ENCODE results near the gene CLMP.
"Not testable (repeated sequence)": the region's sequence is repeated elsewhere in the genome, so short reads cannot be mapped to it uniquely, and the experiment has no call there.

CLMP gene

DNA sequence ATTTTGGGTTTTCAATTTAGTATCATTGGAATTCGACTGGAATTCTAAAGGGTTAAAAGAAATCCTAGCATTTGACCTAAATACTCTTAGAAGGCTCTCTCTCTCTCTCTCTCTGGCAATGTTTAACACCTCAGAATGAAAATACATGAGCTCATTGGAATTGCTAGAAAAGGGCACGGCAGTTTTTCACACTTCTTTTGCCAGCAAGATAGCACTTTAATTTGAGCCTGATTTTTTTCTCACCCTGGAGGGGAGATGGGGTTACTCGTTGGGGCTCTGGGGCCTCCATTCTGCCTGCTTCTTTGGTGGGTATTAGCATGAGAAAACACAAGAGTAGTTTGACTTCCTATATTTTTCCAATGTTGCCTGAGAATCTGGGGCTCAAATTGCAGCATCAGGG lies 22.8 kb upstream of the CLMP start:
- DNase-seq: no peak

DNA sequence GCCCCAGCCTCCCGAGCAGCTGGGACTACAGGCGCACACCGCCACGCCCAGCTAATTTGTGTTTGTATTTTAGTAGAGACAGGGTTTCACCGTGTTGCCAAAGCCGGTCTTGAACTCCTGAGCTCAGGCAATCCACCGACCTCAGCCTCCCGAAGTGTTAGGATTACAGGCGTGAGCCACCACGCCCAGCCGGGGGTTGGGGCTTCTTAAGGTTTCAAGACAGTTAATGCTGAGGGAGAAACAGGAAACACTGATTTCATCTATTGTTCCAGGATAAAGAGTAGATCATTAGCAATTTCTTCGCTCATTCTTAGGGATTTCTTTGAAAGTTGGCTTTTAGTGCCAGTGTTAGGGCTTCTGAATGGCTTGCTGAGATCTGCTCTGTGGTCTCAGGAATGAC lies 21.2 kb upstream of the CLMP start:
- DNase-seq: no peak

DNA sequence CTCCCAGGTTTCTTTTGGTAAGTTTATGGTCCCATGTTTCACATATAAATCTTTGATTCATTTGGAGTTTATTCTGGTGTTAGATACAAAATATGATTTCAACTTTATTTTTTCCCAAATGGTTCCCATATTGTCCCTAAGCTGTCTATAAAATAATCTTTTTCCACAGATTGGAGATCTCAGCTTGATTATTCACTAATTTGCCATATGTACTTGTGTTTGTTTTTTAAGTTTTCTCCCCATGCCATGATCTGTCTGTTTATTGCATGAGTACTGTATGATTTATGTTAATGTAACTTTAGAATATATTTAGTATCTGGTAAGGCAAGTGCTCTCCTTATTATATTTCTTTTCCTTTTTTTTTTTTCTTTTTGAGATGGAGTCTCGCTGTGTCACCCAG lies 19.9 kb upstream of the CLMP start:
- no peak for DNase-seq

DNA sequence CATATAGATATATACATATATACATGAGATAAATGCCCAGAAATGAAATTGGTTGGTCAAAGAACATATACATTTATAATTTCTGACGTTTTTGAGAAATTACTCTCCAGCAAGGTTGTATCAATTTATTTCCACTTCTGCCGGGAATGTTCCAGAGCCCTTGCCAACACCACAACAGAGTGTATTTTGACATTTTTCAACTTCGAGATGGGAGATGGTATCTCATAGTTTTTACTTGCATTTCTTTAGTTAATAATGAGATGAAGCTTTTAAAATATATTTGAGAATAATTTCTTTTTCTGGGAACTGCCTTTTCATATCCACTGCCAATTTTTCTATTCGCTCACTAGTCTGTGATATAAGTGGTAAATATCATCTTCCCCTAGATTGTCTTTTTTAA lies 19.3 kb upstream of the CLMP start:
- no peak for DNase-seq

DNA sequence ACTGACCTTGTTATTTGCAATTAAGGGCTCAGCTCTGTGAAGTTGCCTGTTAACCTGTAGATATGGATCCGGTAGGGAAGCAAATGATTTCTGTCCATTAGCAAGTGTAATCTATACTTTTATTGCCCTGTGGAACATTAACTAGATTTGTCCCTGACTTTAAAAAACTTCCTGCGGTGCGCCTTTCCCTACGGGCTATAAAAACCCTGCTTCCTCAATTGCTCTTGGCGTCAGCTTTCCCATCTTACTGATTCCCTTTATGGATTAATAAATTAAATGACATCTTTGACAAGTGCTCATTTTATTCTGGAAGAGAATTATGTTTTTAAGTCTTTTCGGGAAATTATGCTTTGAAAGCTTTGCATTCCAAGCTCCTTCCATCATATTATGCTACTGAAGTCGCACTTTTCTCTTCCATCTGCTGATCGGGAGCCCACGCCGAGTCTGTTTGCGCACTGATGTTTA lies 18.3 kb upstream of the CLMP start:
- DNase-seq: no peak

DNA sequence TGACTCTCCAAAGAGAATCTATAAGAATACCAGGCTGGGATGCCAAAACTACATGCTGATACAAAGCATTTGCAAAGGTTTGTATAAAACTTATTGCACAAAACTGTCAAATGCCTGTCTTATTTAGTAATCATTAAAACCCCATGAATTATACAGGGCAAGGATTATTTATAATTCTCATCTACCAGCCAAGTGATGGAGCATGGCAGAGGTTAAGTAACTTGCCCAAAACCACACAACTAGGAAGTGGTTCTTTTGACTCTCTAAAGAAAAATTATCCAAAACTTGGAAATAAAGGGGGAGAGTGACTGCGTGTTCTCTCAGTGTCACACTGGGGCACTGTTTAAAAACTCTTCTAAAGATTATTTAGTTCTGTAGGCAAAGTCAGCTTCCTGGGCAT lies 17.4 kb upstream of the CLMP start:
- DNase-seq: no peak

DNA sequence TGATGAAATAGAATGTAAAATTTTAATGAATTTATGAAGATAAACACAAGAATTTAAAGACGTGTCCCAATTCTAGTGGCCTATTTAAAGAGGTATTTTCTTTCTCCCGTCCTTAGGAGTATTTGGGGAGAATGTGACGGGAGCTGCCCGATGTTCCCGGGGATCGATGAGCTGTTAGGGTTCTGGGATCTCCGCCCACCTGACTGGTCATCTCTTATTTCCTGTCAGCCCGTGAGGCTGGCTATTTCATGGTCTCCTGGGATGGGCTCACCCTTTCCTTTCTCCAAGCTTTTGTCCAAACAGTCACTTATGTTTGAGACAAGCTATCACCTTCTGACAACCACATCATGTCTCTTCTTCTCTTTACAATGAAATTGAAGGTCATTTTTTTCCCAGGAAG lies 16.9 kb upstream of the CLMP start:
- DNase-seq: no peak

DNA sequence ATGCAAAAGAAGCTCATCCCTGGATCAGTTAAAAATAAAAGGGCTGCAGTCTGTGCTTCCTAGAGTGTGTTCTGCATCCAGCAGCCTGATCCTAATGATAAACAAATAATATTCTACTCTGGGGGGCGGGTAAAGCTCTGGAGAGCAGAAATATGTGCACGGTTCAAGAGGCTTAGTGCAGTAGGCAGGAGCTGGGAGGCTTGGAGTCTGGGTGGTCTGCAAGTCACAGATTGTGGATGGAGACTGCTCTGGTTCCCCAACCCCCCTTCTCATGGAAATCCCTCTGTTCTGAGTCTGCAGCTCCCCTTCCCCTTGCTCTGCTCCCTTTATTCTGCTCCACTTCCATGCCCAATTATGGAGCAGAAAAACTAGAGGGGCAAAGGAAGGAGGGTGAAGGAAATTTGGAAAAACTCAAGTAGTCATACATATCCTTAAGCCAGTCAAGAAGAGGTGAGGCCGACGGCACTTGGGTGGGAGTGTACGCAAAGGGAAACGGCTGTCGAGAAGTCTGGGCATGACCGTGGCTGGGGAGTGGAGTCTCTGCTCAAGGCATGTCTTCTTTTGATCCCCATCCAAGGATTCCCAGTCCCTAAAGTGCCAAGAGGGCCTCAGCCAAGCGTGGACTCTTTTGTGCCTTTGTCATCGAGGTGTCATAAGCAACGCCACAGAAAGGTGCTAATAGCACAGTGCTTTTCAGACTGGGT lies 16.3 kb upstream of the CLMP start:
- no peak for DNase-seq

DNA sequence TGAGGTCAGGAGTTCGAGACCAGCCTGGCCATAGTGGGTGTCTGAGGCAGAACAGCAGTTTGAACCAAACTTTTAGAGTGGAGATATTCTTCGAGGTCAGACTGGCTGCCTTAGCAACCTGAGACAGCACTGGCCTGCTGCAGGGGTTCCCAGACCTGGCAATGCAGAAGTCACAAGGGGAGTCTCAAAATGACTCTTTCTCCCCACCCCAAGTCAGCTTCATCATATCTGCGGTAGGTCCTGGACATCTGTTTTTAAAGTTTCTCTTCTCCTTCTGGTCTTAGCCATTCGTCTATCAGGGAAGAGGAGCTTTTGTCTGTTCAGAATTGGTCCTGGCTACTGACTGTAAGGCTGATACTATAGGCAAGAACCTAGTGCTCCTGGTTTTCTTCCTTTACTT lies 14.5 kb upstream of the CLMP start:
- DNase-seq: no peak

DNA sequence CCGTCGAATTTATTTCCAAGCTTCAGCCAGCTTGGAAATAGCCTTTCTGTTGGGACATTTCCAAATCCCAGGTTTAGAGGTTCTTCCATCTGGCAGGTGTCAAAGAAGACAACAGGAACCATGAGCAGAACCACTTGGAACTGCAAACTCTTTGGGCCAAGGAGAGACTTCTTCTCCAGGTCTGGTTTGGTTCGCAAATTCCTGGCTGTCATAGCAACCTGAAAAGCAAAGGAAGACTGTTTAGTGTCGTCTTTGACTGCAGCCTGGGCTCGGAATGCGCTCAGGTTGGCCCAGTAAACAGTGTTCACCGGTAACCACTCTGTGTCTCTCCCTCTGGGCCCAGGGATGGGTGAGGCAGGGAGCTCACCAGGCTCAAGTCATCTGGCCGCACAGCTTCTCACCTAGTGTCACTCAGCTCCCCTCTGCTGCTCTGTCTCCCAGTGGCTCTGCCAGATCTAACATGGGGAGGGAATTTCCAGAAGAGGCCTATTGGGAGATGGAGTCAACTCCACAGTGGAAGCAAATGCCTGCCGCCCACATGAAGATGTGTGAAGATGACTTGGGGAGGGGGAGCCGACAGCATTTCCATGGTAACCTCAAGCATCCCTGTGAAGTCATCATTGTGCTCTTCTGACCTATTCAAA lies 11.9 kb upstream of the CLMP start:
- DNase-seq: no peak

DNA sequence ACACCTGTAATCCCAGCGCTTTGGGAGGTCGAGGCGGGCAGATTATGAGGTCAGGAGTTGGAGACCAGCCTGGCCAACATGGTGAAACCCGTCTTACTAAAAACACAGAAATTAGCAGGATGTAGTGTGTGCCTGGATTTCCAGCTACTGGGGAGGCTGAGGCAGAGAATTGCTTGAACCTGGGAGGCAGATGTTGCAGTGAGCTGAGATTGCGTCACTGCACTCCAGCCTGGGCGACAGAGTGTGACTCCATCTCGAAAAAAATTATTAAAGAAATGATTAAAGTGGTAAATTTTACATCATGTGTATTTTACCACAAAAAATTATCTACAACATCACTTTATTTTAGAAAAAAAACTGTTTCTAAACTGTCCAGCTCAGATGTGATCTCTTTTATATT lies 11.0 kb upstream of the CLMP start:
- not testable (repeated sequence) for DNase-seq

DNA sequence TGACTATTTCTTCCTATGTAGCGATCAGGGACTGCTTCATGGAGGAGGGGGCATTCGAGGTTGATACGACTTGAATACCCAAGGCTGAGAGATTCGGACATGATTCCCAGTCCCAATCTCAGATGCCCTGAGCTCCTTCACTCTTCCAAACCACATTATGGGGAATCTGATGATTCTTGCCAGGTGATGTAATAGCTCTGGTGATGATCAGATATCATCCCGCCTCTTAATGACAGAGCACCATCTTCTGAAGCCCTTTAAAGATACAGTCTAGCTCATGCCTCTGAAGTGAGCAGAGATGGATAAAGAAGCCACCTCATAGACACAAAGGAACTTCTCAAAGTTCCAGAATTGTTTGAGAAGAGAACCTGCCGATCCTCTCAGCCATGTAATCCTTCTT lies 8.9 kb upstream of the CLMP start:
- no peak for DNase-seq

DNA sequence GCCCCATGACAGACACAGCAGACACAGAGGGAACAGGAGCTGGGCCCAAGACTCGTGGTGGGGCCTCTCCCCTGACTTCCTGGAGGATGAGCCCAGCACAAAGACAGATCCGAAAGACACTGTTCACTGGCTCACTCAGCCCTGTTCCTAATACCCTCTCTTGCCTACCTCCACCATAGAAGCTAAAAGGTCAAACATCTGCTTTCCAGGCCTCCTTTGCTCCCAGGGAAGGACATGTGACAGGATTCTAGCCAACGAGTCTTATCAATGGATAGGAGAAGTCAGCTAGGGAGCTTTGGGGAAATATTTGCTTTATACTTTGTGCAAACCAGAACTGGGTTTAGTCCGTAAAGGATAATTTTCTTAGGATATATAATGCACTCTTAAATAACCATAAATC lies 8.4 kb upstream of the CLMP start:
- no peak for DNase-seq

DNA sequence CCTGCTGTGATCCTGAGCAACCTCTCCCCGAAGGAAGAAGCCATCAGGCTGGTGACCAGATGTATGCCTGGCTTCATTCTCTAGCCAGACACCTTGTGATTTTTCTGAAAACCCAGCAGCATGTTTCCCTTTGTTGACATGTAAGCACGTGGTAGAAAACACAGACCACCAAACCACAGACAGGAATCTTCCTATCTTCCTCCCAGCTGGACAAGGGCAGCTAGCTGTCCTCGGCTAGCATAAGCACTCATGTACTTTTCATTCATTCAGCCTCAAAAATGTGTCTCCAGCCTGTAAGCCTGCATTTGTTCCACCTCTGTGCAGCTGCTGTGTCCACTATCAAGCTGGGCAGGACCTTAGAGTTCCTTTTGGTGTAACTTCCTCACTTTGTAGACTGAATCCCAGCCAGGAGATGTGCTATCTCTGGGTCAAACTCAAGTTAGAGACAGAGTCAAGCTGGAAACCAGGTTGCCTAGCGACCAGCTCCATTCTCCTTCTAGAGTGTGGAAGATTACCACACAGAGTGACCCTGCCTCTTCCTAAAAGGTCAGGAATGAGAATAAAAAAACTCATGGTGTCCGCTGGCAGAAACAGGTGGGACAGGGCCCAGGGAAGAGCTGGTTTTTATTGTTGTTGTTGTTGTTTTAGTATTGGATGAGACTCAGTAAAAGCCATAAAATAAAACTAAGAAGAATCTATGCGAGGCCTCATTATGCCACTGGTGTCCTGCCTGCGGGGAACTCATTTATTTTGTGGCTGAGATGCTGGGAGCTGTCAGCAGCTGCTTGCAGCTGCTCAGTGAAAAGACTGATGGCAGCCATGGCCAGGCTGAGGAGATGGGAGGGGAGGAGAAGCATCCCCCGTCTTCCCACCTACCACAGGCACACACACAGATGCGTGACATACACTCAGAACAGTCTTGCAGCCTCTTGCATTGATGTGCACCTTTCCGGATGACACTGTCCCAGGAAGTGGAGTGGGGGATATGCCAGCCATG lies 7.4 kb upstream of the CLMP start:
- no peak for DNase-seq

DNA sequence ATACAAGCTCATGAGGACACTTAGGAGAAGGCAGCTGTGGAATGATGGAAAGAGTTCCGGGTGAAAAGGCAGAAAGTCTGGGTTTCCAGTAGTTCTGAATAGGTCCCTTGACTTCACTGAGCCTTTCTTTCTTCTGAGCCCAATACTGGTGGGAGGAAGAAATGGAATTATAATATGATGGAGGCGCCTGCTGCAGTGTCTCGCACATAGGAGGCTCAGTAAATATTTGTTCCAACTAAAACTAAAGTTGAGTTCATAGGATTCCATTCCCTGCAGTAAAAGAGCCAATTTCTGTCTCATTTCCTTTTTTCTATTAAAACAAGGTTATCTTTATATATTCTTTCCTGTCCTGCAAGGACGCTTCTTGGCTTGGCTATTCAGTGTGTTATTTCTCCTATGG lies 5.2 kb upstream of the CLMP start:
- DNase-seq: no peak

DNA sequence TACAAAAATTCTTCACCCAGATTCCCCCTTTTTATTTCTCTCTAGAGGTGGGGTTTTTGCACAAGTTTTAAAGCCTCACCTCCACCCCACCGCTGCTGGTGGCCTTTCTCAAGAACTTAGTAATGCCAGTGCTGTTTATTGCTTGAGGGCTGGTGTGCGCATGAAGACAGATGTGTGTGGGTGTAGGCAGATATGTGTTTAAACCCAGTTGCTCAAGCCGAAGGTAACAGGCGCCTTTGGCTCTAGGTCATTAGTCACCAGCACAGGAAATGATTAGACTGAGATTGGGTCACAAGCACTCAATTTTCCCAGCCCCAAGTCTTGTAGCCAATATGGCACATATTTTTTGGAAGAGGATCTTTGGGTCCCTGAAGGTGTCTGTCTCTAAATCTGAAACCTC lies 2.7 kb upstream of the CLMP start:
- peak; percentile 25 to 73 for DNase-seq

DNA sequence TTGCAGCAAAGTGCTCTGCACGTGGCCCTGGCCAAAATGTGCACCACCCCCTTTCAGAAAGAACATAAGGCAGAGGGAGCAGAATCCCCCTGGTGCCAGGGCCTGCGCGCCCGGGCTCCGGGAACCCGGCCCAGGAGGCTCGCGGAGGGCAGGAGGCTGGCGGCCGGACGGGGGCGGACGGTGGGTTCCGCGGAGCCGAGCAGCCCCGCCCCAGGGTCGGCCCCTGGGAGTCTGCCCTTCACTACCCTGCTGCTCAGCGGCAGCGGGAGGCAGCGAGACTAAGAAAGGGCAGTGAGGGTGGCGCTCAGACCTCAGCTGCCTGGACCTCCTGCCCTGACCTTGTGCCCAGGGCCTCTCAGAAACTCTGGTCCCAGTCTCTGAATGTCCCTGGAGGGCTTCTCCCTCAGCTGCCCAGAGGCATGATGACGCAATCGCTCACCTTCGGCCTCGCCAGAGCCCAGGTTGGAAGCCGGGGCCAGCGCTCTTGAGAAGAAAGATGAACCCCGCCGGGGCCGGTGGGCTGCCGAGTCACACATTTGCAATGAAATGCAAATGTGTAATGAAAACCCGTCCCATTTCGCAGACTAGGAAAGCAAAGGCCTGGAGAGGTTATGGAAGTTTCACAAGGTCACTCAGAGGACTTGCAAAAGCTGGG lies 1.1 kb upstream of the CLMP start:
- no peak for DNase-seq

DNA sequence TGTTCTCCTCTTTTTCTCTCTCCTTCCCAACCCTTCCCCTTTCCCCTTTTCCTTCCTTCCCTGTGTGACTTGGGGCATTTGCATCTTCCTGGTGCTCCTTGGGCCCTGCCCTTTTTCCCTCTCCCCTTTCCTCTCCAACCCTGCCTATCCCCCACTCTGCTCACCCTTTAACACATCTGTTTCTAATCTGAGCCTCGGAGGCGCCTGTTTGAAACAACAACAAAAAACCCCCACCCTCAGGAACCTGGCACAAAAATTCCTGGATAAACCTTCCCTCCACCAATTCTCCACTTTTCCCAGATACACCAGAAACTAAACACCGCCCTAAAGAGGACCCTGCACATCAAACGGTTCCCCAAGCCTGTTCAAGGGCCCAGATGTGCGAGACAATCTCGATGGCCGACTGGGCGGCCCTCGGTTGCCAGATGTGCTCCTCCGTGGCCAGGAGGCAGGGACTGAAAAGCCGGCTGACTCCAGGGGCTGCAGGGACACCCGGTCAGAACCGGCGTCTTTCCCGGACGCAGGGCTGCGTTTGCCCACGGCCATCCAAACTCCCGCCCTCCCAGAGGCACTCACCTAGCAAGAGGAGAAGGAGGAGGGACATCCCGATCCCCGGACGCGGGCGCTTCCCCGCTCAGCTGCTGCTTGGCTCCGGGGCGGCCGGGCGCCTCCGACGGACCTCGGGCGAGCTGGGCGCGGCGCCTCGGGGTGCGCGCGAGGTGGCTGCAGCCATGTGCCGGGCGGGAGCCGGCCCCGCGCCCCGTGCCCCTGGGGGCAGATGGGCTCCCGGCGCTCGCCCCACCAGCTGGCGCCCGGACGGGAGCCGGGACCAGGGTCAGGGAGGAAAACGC lies 486 bp downstream of the CLMP start:
- no peak for DNase-seq

DNA sequence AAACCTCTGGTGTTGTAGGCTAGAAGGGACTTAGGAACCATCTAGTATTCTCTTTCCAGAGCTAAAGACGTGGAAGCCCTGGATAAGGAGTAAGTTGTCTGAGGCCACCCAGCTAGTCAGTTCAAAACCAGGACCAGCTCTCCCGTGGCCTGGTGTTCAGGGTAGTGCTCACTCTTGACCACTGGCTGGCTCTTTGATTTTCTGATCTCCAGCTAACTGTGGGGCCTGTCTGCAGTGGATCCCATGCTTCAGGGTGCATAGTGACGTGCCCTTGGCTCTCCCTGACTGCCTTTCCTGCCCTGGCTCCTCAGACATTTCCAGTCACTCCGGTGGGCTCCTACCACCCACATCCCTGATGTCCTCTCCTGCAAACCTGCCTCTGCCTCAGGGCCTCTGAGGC lies 1.3 kb downstream of the CLMP start:
- DNase-seq: no peak

DNA sequence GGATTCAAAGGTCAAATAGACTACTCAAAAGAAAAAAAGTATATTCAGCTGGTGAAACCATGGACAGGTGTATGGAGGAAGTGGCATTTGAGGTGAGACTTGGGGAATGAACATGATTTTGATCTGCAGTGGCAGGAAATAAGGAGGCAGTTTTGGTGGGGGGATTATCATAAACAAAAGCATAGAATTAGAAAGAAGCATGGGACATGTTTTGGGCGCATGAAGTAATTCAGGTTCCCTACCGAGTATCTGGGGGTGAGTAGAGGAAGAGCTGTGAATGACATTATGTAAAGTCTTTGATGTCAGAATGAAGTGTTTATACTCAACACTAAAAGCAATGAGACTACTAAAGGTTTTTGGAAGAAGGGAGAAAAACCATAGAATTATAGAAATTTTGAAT lies 3.1 kb downstream of the CLMP start:
- DNase-seq: no peak

DNA sequence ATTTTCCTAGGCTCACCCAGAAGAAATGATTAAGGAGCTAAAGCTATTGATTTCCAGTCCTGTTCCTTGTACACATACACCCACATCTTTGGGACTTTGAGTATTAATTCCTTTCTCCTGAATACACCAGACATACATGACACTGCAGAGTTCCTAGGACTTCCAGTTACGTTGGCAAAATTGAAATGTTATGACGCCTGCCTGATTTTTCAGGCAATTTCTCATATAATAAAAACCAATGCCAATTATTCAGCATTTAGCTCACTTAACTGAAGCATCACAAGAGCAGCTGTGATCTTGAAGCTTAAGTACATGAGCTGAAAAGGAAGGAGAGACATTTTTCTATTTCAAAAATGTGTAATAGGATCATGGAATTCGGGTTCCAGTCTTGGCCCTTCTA lies 4.5 kb downstream of the CLMP start:
- no peak for DNase-seq

DNA sequence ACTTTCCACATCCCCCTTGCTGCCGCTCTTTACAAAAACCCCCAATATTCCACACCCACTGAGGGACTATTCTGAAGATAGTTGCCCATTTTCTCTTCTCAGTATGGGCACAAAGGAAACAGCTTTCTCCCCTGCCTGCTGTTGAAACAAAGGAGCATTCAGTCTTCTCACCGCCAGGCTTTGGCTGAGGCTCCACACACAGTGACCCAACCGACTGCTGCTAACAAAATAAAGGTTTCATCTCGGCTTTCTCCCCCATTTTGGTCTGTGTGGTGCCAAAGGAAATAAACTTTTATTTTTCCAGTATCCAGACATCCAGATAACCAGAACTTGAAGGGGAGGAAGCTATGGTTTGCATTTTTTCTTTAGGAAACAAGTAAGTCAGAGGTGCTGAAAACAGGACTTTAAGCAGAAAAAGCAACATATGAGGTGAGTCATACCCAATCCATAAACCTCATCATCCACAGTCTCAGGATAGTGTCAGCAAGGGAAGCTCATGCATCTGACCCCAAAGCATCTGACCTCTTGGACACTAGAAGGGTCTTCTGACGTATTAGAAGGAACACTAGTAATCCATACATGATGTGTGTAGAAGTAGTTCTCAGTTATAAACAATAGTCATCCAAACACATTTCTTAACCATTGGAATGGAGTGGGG lies 6.4 kb downstream of the CLMP start:
- no peak for DNase-seq

Data from inflammatory macrophage treated with lipopolysaccharide for 1 hour (primary cell).